GM20431 (cell line): Measurements from ENCODE around the gene BEAN1.

ENCODE experiments used
- in situ Hi-C: fragments of 300-500 bp; cut with MseI, MboI; formaldehyde crosslinking; loops from one replicate; pipeline ENCODE4 v1.15.0; 2020; ENCODE audit warnings: low sequenced_read_pairs; ENCODE audit not compliant: unreplicated experiment

Gene BEAN1

GRCh38 chr16:66528294-66528693 is 101.2 kb downstream of the BEAN1 start:
- in situ Hi-C loops: no loop called here

GRCh38 chr16:66529475-66529874 is 102.4 kb downstream of the BEAN1 start:
- in situ Hi-C loops: no loop called here
